ENCODE results near the gene MPHOSPH6.

DNA sequence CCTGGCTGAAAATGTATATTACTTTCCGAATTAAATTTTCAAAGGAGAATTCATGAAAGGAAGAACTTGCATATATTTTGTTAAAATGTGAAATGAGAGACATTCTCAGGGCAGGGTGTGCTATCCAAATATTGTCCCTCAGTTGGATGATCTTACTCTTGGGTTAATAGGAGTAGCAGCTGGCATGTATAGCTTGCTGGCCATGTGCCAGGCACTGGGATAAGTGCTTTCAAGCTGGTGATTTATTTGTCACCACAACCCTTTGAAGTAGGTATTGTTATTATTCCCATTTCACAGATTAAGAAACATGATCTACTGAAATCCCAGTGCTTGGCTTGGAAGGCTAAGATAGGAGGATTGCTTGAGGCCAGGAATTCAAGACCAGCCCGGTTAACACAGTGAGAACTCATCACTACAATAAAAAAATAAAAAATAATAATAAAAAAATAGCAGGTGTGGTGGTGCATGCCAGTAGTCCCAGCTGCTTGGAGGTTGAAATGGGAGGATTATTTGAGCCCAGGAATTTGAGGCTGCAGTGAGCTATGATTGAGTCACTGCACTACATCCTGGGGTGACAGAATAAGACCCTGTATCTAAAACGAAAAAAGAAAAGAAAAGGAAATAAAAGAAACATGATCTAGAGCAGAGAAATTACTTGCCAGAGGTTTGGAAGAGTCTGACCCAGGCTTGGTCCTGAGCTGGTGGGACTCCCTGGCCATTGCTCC, 11.6 kb upstream of the MPHOSPH6 start:
- TF ChIP-seq EP300 (IDR thresholded peaks at IDR 0.05; ENCODE audit: borderline replicate concordance) (no peak), TCF12 (IDR thresholded peaks at IDR 0.05; ENCODE audit: low read depth) (no peak), TAF1 (IDR thresholded peaks at IDR 0.05; ENCODE audit: low read depth) (no peak), TEAD4 (IDR thresholded peaks at IDR 0.05) (no peak), CEBPB (IDR thresholded peaks at IDR 0.05) (no peak), YY1 (IDR thresholded peaks at IDR 0.05; ENCODE audit: low read depth) (no peak), RAD21 (IDR thresholded peaks at IDR 0.05; ENCODE audit: low read depth) (no peak), NFIC (IDR thresholded peaks at IDR 0.05) (no peak)
- TF ChIP-seq, protein P1, sequence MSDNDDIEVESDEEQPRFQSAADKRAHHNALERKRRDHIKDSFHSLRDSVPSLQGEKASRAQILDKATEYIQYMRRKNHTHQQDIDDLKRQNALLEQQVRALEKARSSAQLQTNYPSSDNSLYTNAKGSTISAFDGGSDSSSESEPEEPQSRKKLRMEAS (IDR thresholded peaks at IDR 0.05), result no peak

Data from Ishikawa (cell line).